ENCODE data around the gene GATA2. TPM values are rescaled to one million over a fixed set of nuclear protein-coding genes. Genes with fewer than 3 reads are reported as not detected.

The GATA2 gene
- total RNA-seq, 1 donor from 2014 or later: 23.9 TPM

DNA sequence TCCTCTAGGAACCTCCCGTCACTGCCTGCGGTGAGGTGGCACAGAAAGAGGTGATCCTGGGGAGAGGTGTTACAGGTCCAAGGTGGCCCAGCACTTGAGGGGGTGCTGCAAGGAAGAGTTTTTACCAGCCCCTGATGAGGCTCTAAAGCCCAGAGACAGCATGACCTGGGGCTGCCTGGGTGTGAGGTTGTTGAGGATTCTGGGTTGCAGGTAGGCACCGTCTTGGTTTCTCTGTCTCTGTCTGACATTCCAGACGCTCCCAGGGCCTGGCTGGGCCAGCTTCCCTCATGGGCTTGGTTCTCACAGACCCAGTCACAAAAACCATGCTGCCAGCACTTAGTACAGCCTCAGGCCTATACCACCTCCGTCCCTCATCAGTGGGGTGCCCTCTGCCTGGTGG lies 57.4 kb downstream of the GATA2 start:
- Mint-ChIP-seq H3K4me1 (ENCODE audit: unreplicated experiment) (peaks cover 20% of the 10 kb centered on the region), H3K36me3 (no peaks in the 10 kb centered on the region), H3K4me3 (no peak overlapping the region), H3K27ac (peak overlapping the region; percentile 68), H3K27me3 (peaks cover 40% of the 10 kb centered on the region), H3K9me3 (no peaks in the 10 kb centered on the region)
- DNase-seq (ENCODE audit: extremely low spot score, unreplicated experiment): no peak
- TF ChIP-seq, protein P1, sequence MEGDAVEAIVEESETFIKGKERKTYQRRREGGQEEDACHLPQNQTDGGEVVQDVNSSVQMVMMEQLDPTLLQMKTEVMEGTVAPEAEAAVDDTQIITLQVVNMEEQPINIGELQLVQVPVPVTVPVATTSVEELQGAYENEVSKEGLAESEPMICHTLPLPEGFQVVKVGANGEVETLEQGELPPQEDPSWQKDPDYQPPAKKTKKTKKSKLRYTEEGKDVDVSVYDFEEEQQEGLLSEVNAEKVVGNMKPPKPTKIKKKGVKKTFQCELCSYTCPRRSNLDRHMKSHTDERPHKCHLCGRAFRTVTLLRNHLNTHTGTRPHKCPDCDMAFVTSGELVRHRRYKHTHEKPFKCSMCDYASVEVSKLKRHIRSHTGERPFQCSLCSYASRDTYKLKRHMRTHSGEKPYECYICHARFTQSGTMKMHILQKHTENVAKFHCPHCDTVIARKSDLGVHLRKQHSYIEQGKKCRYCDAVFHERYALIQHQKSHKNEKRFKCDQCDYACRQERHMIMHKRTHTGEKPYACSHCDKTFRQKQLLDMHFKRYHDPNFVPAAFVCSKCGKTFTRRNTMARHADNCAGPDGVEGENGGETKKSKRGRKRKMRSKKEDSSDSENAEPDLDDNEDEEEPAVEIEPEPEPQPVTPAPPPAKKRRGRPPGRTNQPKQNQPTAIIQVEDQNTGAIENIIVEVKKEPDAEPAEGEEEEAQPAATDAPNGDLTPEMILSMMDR (conservative IDR thresholded peaks at IDR 0.05): no peak

DNA sequence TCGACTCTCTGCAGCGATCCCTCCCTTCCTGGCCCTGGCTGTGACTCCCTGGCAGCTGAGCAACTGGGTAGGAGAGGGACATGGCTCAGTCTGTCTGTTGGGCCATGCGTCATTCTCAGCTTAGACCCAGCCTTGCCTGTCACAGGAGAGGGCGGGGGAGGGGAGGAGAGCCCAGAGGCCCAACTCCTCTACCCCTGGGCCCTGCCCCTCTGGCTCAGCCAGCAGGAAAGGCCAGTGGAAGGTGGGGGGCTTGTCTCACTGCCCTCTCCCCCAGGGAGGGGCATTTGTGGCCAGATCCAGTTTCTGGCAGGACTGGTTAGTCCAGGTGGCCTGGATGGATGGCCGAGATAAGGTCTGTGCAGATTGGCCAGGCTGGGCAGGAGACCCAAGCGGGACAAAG lies 57.9 kb downstream of the GATA2 start:
- no peak for DNase-seq (ENCODE audit: extremely low spot score, unreplicated experiment)
- TF ChIP-seq, protein P1 (conservative IDR thresholded peaks at IDR 0.05): no peak
- H3K27ac Mint-ChIP-seq: peak overlapping the region; percentile 68
- no peaks in the 10 kb centered on the region for H3K36me3 Mint-ChIP-seq
- H3K27me3 Mint-ChIP-seq: peaks cover 44% of the 10 kb centered on the region
- H3K9me3 Mint-ChIP-seq: no peaks in the 10 kb centered on the region
- peaks cover 22% of the 10 kb centered on the region for H3K4me1 Mint-ChIP-seq (ENCODE audit: unreplicated experiment)
- H3K4me3 Mint-ChIP-seq: peak overlapping the region; percentile 69

DNA sequence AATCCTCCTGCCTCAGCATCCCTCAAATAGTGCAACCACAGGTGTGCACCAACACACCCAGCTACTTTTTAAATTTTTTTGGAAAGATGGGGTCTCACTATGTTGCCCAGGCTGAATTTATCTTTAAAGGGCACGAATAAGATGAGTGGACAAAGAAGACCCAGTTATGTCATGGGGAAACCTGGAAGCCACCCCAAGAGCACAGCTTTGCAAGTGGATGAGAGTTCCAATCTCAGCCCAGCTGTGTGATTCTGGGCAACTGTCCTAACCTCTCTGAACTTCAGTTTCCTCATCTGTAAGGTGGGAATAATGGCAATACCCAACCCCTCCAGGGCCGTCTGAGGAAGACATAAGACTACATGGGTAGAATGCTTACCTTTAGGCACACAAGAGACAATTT lies 58.5 kb downstream of the GATA2 start:
- Mint-ChIP-seq H3K4me1 (ENCODE audit: unreplicated experiment) (peaks cover 22% of the 10 kb centered on the region), H3K27me3 (peaks cover 45% of the 10 kb centered on the region), H3K4me3 (no peak overlapping the region), H3K9me3 (no peaks in the 10 kb centered on the region), H3K36me3 (no peaks in the 10 kb centered on the region), H3K27ac (peak overlapping the region; percentile 68)
- TF ChIP-seq, protein P1 (conservative IDR thresholded peaks at IDR 0.05): no peak
- DNase-seq (ENCODE audit: extremely low spot score, unreplicated experiment): no peak

DNA sequence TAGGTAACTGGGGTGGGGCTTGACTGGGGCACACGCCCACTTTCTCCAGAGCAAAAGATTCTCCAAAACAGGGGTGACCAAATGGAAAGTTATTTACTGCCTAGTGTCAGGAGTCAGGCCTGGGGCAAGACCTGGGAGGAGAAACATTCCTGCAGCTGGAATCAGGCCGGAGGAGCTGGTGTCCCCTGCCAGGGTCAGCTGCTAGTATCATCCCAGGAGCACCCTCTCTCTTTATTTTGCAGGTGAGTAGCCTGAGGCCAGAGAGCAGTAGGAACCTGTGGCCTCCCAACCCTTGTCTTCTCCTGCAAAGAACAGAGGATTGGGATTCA lies 59.2 kb downstream of the GATA2 start:
- peak overlapping the region; percentile 60 for H3K4me3 Mint-ChIP-seq
- peaks cover 43% of the 10 kb centered on the region for H3K27me3 Mint-ChIP-seq
- DNase-seq (ENCODE audit: extremely low spot score, unreplicated experiment): no peak
- H3K4me1 Mint-ChIP-seq (ENCODE audit: unreplicated experiment): peaks cover 22% of the 10 kb centered on the region
- TF ChIP-seq, protein P1 (conservative IDR thresholded peaks at IDR 0.05): no peak
- no peaks in the 10 kb centered on the region for H3K36me3 Mint-ChIP-seq
- no peaks in the 10 kb centered on the region for H3K9me3 Mint-ChIP-seq
- H3K27ac Mint-ChIP-seq: peak overlapping the region; percentile 36

DNA sequence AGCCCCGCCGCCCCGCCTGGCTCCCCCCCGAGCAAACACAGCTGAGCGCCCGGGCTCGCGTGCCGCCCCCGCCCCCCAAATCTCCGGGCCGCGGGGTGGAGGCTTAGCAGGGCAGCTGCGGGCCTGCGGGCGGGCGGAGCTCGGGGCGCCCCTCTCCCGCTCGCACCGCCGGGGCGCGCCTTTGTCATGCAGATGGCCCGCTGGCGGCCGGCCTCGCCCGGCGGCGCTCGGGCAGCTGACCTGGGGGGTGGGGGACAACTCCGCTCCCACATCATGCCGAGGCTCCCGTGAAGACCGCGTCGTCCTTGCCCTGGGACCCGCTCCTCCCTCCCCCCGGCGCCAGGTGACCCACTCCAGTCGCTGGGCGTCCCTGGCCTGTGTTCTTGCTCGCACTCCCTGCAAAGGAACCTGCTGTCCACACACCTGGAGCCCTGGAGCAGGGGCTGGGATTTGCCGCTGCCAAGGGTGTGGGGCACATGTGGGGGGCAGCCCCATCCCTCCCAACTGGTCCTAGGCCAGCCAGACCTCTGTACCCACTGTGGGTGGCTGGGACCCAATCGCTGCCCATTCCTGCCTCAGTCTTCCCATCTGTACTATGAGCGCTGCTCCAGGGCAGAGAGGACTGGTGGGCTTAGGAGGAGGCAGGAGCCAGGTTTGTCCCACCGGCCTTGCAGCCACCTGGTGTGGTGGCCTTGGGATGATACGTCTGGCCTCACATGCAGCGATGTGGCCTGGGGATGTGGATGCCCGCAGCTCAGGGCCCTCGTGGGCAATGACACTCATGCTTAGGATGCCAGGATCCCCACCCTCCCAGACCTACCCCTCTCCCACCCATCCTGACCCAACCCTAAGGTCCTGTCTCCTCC lies 59.8 kb downstream of the GATA2 start:
- H3K4me1 Mint-ChIP-seq (ENCODE audit: unreplicated experiment): peaks cover 26% of the 10 kb centered on the region
- H3K4me3 Mint-ChIP-seq: peak overlapping the region; percentile 60
- no peaks in the 10 kb centered on the region for H3K9me3 Mint-ChIP-seq
- TF ChIP-seq, protein P1 (conservative IDR thresholded peaks at IDR 0.05): no peak
- peak overlapping the region; percentile 36 for H3K27ac Mint-ChIP-seq
- H3K27me3 Mint-ChIP-seq: peaks cover 47% of the 10 kb centered on the region
- no peaks in the 10 kb centered on the region for H3K36me3 Mint-ChIP-seq
- no peak for DNase-seq (ENCODE audit: extremely low spot score, unreplicated experiment)

Data from type B pancreatic cell (in vitro differentiated cells).